Activated T-helper 1 cell treated with Interleukin-2 at 50 U/mL for 16 hours (primary cell): ENCODE data around the gene RBM19.

ENCODE experiments used
- DNase-seq: peaks from one replicate; pipeline ENCODE4 v3.0.0-alpha.2; 2020; ENCODE audit warnings: low read depth

The RBM19 gene

DNA sequence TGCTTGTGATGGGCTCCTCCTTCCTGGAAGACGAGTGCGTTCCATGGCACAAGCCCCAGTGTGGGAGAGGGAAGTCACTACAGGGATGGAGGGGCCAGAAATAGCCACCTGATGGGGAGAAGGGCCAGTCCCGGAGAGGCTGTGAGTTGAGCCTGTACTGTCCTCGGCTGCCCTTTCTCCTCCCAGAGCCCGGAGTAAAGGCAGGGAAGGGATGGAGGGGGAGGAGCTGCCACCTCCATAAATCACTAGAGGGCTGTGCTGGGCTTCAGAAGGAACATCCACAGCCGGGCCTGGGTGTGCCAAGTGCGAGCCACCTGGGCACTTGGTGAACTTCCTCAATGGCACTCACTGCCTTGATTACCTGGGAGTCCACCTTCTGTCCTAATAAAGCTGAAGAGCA is 110.1 kb downstream of the RBM19 start:
- no peak for DNase-seq

DNA sequence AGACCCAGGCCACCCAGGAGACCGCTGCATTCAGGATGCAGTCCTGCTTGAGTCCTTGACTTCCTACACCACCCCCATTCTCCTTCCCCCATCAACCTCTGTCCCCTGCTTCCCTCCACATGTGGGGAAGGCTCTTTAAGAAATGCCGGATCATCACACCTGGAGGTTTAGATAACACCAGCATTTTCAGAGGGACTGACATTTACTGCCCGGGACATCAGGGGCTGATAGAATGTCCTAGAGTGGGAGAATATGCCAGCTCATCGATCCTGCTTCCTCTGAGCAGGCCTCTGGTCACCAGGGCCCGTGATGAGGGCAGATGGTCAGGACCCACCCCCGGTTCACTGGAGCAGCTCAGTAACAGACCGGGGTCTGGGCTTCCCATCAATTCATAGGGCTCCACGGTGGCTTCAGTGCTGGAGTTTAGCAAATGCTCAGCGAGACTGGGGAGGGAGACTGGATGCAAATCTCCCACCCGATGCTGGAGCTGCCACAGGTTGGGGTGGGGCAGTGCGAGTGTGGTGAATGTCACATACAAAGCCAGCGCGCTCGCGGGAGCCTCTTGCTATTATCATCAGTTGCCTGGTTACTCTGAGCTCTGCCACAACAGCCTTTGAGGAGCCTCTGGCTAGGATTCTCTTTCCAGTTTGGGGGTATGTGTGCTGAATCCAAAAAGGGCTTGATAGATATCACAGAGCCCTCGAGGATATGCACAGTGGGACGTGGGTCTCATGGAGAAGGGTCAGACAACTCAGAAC is 111.6 kb downstream of the RBM19 start:
- no peak for DNase-seq

DNA sequence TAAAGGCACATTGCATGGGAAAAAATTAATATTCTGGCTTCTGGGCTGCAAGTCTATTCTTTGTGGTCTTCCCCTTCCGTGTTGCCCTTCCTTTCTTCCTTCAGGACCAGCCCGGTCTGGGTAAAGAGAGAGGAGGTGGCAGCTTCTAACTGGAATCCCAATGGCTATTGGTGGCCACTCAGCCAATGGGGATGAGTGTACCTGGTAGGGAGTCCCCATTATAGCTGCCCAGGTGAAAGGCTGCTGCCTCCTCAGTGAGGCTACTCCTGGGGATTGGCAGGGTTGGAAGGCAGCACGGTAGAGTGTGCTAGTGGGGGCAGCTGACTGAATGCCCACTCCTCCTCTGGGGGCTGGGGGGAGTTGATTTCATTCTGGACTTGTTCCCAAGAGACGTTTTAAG is 112.6 kb downstream of the RBM19 start:
- DNase-seq, result no peak

DNA sequence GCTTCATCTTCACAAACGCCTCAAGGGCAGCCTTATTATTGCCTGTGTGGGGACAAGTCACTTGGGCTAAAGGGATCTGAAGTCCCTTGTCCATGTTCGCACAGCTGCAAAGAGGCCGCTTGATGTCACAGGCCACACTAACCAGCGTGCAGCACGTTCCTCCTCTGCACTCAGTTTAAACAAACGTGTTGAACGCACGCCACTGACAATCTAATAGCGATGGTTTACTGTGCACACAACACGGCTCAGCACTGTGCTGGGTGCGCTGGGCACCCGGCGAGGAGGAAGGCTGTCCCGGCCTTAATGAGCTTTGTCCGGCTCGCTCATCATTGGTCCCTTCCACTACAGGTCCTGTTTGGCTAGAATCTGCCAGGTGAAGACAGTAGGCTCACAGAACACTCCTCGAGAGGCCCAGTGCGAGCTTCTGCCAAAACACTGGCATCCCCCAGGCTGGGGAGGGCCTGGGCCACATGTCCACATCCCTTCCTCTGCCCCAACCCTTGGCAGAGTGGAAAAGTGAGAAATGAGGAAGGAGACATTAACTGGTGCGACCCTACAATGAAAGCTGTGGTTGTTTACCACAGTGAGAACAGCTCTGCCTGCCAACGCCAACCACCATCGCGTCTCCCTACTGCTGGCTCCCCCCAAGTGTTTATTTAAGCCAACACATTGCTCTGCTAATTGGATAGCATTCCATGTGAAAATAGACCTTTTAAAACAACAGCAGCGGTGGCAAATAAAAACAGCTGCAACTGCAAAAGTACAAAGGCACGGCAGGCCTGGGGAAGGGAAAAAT is 113.2 kb downstream of the RBM19 start:
- no peak for DNase-seq

DNA sequence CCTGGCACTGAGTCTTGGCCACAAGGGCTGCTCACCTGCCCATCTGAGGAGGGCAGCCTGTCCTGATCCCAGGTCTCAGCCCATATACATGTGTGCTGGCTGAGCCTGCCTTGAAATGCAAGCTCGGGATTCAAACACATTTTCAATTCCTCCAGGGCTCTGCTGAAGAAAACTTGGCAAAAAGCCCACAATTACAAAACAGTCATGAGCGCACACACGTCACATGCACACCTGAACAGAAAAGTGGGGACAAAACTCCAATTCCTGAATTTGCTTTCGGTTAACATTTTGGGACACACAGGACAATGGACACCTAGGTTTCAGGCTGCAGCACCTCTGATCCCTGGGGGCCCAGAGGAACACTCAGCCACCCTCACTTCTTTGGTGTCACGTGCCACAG is 113.9 kb downstream of the RBM19 start:
- DNase-seq, result no peak

DNA sequence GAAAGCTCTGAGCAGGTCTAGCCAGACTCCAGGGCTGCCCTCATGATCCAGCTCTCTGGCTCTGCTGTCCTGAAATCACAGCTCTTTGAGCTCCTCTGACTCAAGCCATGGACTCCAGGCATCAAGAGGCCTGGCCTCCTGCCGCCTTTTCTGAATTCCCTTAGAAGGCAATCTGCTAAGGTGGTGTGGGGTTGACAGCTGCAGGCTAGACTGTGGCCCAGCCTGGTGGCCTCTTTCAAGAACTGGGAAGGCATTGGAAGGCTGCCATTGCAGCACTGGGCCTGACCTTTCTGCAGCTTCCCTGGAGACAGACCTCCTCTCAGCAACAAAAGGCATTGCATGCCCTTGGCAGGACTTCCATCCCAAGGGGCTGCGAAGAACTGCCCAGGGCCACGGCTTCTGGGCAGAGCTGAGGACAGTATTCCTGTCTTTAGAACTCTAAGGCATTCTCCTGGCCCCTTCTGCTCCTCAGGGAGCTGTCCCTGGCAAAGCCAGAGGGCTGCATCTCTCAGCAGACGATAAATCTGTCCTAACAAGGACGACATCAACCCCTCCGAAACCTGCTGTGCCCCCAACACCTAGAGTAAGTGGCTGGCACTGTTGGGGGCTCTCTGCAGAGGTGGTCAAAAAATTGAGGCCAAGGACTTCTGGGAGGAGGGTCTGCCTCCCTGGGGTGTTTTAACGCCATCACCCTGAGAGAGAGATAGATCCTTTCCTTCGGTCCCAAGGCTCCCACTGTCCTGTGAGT is 115.6 kb downstream of the RBM19 start:
- DNase-seq, result no peak

DNA sequence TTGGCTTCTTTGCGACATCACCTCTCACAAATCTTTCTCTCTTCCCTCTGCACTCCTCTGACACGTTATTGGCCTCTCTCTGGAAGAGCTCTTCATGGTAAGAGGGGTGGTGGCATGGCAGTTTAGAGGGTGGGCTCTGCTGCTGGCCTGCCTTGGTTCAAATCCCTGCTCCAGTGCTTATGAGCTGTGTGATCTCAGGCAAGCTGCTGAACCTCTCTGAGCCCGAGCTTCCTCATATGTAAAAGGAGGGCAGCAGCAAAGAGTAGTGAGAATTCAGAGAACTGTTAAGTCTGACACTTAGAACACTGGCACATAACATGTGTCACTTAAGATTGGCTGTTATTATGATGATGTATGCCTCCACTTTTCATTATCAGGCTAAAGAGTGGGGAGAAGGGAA is 118.3 kb downstream of the RBM19 start:
- no peak for DNase-seq

DNA sequence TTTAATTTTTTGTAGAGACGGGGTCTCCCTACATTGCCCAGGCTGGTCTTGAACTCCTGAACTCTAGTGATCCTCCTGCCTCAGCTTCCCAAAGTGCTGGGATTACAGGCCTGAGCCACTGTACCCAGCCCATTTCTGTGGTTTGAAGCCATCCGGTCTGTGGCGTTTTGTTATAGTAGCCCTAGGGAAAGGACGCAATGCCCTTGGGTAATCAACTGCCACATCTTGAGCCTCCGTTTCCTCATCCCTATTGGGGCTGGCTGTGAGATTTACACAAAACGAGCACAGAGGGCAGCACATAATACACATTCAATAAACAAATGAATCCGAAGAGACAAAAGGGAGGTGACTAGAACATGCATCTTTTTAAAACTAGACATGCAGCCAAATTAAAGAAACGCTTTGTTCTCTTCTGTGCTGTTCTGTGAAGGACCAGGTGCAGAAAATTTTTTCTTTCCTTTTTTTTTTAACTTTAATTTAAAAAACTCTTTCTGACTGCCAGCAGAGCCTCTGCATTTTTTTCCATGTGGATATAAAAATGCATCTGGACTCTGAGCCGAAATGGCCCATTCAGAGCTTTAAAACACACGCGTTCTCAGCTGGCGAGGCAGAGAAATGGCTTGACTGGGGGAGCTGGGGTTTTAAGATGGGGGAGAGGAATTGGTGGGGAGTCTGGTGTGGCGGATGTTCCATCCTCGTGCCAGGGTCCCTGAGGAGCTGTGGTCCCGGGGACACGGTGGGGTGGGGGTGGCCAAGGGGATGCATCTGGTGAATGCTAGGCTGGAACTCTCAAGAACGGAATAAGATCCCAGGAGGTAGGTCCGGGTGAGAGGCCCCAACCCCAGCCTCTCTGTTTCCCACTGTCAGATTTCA is 119.0 kb downstream of the RBM19 start:
- DNase-seq, result no peak

DNA sequence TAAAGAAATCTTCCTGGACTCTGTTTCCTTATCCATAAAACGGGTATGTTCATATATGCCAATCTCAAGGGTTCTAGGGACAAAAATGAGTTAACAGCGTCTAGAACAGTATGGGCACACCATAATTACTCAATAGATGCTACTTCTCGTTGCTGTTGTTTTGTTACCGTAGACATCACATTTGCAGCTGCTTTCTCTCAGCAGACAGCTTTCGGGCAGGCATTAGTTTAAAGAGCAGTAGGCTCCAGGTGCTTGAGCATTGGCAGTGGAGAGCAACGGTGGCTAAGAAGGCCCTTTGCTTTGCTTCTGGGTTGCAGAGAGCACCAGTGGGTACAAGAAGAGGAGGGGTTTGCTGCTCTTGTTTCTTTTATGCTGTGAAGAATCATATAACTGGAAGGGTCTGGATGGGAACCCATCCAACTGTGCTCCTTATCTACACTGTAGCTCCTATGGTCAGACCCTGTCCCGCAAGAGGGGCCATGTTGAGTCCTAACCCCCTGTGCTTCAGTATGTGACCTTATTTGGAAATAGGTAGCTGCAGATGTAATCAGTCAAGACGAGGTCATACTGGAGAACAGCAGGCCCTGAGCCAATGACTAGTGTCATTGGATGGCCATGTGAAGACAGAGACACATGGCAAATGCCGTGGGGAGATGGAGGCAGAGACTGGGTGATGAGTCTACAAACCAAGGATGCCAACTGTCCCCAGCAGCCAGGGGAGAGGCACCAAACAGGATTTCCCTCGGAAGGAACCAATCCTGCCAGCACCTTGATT is 120.0 kb downstream of the RBM19 start:
- DNase-seq, result no peak

DNA sequence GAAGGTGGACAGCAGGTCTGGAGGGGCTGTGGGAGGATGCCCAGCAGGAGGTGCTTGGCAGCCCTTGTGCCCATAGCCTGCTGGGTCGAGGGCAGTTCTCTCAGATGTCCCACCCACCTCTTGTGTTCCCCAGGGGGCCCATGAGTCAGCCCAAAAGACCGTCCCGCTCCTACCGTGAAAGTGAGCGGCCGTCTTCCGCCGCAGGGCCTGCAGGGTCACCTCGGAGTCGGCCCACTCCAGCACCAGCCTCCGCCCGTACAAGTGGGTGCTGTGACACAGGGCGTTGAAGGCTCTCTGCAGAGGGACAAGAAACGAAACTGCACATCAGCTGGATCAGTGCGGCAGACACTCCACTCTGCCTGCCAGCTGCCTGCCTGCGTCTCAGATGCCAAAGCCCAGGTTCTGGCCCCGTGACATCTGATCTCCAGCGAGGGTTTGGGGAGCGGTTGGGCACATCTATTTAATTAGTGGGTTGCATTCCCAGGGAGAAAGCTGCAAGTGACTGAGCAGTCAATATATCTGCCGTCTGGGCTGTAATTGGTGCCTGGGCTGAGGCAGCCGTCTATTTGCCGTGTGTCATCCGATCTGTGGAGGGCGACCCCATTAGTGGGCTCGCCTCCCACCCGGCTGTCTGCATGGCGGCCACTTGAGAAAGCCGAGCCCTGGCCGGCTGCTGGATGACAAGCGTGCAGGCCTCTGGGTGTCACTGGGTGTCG is 121.5 kb downstream of the RBM19 start:
- no peak for DNase-seq

DNA sequence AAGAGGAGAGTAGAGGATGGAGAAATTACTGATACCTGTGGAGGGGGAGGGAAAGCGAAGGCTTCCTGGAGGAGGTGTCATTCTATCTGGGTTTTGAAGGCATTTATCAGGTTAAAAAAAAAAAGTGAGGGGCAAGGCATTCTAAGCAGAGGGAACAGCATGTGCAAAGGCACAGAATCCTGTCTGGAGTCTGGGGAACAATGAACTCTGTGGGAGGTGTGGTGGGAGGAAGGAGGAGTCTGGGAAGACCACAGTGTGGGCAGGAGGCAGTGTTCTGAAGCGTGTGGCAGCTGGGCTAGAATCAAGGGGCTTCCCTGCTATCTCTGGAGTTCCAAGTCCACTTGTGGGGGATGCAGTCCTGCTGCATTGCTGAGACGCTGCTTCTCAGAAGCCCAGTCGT is 123.4 kb downstream of the RBM19 start:
- no peak for DNase-seq

DNA sequence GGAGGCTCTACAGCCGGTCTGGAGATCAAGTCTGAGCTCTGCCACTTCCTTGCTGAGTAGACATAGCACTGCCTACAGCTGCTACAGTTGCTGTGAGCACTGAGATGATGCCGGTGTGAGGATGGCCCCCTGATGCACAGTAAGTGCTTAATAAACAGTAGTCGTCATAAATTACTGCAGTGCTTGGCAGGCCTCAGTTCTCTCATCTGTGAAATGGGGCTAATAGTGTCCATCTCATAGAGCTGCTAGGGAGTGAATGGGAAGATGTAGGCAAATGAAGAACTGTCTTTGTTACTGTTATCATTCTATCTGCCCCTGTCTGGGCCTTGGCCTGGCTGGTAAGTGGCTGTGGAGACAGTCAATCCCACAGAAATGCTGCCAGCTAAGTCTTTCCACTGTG is 124.3 kb downstream of the RBM19 start:
- DNase-seq, result no peak

DNA sequence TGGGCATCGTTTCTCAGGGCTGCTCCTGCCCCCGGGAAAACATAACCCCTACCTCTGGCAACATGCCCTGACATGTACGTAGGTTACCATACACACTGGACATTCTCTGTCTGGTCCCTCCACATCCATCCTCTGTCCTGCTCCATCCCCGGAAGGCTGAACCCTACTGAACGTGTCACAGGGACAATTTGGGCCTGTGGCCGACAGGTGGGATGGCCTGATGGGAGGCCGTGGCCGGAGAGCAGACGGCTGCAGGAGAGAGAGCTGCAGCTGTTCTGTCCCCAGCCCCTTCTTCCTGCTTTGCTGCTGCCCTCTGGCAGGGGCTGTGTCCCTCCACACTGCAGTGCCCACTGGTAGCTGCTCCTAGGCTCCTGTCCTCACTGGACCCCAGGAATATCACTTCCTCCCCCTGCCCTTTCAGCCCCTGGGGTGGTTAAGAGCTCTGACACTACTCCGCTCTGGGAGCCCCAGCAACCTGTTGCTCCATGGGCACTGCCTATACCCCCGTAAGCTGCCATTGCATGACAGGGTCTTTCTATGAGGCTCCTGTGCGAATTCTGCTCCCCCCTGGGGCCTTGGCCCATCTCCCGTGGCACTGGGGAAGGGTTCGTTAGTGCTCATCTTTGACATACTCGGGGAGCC is 125.6 kb downstream of the RBM19 start:
- DNase-seq, result no peak

DNA sequence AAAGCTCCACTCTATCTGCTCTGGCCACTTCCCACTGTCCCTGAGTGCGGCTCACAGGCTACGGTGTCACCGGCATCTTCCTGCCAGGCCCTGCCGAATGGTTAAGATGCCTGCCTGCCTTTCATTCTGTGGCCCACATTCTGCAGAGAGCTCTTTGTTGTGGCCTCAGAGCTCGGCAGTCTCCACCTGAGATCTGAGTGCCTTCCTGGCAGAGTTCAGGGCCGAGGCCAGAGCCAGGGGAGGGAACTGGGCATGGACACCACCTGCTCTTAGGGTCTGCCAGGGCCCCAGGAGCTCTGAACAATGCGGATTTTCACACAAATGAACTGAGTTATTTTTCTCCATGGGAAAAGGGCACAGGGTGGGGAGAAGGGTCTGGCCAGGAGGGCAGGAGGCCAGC is 127.2 kb downstream of the RBM19 start:
- no peak for DNase-seq

DNA sequence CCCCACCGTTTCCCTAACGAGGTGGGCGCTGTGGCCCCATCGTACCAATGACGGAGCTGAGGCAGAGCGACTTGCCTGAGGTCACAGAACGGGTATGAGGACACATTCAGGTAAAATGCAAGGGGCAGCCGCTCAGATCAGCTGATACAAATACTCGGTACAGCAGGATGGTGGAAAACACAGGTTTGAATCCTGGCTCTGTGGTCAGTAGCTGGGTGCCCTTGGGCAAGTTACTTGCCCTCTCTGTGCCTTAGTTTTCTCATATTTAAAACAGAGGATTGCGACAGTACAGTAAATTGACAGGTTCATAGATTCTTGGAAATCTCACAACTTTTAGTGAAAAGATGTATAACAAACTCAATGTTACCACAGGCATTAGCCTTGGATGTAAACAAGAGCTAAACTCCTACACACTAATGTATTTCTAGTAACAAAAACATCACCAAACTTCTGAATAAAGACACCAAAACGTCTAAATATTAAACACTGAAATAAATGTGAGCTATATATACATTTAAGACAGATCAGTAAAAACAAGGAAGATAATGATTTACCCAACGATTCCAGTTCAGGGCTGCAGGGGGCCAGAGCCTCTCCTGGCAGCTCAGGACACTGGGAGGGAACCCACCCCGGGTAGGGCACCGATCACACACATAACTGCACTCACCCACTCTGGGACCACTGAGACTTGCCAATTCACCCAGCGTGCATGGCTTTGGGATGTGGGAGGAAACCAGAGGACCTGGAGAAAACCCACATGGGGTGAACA is 128.4 kb downstream of the RBM19 start:
- DNase-seq, result no peak

DNA sequence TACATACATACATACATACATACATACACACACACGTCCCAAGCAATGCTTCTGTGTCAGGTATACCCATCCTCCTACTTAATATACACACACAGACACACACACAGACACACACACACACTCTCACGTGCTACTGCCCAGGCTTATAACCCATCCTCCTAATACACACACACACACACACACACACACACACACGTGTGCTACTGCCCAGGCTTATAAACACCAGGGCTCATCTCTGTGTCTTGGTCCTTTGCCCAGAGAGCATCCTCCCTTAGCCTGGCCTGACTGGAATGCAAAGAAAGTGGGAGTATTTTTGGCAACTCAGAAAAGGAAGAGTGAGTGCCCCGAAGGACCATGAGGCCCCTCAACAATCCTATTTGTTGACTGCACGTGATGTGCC is 129.0 kb downstream of the RBM19 start:
- no peak for DNase-seq

DNA sequence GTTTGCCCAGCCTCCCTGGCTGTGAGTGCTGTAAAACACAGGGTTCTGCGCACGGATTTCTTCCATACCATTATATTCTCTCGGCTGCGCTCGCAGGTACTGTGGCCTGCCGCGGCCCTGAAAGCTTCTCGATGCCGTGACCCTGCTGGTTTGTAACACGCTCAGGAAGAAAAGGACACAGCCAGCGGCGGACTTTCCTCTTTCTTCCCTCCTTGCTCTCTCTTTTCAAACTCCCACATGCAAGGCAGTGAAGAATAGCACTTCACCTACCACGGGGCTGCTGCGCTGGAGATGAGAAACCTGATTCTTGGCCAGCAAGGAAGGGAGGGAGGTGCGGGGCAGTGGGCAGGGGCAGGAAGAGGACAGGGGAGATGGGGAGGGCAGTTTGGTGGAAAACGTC is 130.2 kb downstream of the RBM19 start:
- DNase-seq, result no peak

DNA sequence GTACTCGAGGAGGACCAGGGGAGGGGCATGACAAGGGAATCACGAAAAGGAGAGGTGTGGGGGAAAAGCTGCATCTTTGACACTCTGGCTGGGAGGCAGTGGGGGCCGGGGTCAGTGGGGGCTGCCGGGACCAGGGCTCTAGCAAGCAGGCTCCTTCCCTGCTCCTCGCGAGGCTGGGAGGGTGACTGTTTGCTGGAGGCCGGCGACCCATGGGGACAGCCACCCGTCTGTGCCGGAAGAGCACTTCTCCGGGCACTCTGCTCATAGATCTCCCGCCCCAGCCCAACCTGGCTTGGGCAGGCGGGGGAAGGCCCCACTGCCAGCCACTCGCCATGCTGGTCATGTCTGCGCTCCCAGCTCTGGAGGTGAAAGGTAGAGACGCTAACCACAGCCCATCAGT is 130.7 kb downstream of the RBM19 start:
- no peak for DNase-seq

DNA sequence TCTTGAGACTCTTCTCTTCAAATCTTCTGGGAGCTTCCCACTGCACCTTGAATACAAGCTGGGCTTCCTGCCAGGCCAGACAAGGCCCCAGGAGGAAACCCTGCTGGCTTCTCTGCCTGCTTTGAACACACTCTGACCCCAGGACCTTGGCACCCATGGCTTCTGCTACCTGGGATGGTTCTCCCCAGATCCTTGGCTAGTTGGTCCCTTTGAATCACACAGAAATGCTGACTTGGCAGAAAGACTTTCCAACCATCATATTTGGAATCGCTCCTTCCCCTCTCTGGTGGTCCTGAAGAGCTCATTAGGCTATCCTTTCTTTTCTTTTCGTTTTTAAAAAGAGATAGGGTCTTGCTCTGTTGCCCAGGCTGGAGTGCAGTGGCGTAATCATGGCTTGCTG is 132.7 kb downstream of the RBM19 start:
- DNase-seq, result no peak
